ENCODE measurements around the gene RXRB.

DNA sequence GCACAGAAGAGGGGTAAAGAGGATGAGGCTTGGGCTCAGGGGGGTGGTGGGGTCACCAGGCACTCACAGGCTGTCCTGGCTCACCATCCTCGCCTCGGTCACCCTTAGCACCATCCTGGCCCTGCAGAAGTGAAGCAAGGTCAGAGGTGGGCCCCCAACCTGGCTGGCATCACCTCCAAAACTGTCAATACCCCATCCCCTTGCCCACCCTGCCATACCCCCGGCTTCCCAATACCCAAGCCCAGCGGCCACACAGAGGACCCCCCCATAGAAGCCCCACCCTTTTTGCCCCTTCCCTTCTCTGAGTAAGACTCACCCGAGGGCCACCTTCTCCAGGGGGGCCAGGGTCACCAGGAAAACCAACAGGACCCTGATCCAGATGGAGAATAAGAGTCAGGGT lies 31.8 kb downstream of the RXRB start:
- TF ChIP-seq, protein P1, sequence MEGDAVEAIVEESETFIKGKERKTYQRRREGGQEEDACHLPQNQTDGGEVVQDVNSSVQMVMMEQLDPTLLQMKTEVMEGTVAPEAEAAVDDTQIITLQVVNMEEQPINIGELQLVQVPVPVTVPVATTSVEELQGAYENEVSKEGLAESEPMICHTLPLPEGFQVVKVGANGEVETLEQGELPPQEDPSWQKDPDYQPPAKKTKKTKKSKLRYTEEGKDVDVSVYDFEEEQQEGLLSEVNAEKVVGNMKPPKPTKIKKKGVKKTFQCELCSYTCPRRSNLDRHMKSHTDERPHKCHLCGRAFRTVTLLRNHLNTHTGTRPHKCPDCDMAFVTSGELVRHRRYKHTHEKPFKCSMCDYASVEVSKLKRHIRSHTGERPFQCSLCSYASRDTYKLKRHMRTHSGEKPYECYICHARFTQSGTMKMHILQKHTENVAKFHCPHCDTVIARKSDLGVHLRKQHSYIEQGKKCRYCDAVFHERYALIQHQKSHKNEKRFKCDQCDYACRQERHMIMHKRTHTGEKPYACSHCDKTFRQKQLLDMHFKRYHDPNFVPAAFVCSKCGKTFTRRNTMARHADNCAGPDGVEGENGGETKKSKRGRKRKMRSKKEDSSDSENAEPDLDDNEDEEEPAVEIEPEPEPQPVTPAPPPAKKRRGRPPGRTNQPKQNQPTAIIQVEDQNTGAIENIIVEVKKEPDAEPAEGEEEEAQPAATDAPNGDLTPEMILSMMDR (conservative IDR thresholded peaks at IDR 0.05; ENCODE audit: low read length) = no peak
- no peak for TF ChIP-seq EZH2phosphoT487 (IDR thresholded peaks at IDR 0.05; ENCODE audit: borderline replicate concordance)
